Heart left ventricle (tissue), 13 donors: Measurements from ENCODE around the gene KDF1.

ENCODE experiments used
- POLR2A ChIP-seq, 2 donors: fragments of 450-650 bp; IDR thresholded peaks; one replicate each; pipeline ENCODE4 v1.6.1; 2017; ENCODE audit warnings: antibody characterized with exemption in 2 of 2, mild to moderate bottlenecking in 2 of 2, moderate library complexity in 2 of 2
- TF ChIP-seq, protein P1 (sequence below), 12 donors: fragments of 200-600 bp; sonication (generic) in 4 of 12; IDR thresholded peaks; one replicate each; pipeline versions ENCODE4 v1.5.0 to v1.8.0; 2018 to 2022; ENCODE audit warnings: antibody characterized with exemption in 12 of 12, mild to moderate bottlenecking in 5 of 12
- donor health status: ischemic (EF 13 %, LVEDD 7.1; RV severe dilation, severe dysfunction).
- donor health status: DM: no; HTN: yes; CAD: no.
- donor health status: DM: no; HTN: no; CAD: no.
- donor health status: ischemic (EF 25% LVEDD 6.9; RV normal size, moderate dysfunction).
- donor health status: ischemic (EF 25% LVEDD 5.7; RV mildly dilated, moderate dysfunction).
- donor health status: ischemic (EF 35%, LVEDD 5.7; RV mildly dilated, moderate dysfunction).
- donor health status: nonischemic (EF 11% LVEDD 7.7; RV severe dilation, severe dysfunction).
- donor health status: DM: yes; HTN: yes; CAD: no.
- donor health status: PGD.
- donor health status: ischemic (EF 29% LVEDD 5.4; RV normal size, mild dysfunction).
- donor health status: nonischemic (EF 23%, LVEDD 6.1; RV moderate dilation, normal function).

DNA sequence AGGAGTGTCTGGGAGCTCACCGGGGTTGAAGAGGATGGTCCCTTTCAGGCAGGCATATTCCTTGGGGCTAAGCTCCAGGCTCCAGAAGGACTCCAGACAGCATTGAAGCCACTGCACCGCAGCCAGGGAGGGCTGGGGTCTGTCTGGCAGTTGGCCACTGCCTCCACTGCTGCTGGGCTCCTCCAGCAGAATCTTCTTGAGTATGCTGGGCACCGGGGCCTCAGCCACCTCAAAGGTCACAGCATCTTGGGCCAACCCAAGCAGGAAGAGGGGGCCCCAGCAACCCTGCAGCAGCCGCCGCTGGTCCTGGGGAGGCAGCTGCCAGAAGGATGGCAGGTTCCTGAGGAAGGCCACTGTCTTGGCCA lies 46.9 kb downstream of the KDF1 start:
- TF ChIP-seq, protein P1, sequence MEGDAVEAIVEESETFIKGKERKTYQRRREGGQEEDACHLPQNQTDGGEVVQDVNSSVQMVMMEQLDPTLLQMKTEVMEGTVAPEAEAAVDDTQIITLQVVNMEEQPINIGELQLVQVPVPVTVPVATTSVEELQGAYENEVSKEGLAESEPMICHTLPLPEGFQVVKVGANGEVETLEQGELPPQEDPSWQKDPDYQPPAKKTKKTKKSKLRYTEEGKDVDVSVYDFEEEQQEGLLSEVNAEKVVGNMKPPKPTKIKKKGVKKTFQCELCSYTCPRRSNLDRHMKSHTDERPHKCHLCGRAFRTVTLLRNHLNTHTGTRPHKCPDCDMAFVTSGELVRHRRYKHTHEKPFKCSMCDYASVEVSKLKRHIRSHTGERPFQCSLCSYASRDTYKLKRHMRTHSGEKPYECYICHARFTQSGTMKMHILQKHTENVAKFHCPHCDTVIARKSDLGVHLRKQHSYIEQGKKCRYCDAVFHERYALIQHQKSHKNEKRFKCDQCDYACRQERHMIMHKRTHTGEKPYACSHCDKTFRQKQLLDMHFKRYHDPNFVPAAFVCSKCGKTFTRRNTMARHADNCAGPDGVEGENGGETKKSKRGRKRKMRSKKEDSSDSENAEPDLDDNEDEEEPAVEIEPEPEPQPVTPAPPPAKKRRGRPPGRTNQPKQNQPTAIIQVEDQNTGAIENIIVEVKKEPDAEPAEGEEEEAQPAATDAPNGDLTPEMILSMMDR (IDR thresholded peaks at IDR 0.05): no peak
- no peak for TF ChIP-seq POLR2A (IDR thresholded peaks at IDR 0.05)
